Fibroblast of lung (primary cell): ENCODE results near the gene DQX1. TPM values are rescaled to one million over a fixed set of nuclear protein-coding genes. Genes with fewer than 3 reads are reported as not detected.
A peak's percentile ranks its signal among the peaks of the same experiment; 100 is the strongest.

Source experiments
- DNase-seq, 2 donors: peaks; one replicate each; pipeline versions ENCODE4 v3.0.0 to v3.0.0-alpha.2; 2010; ENCODE audit warnings: low read depth in 2 of 2
- H2AFZ ChIP-seq: 2 replicates; pipeline ENCODE4 v1.5.1; 2012; ENCODE audit warnings: low read length, control low read depth, inconsistent platforms
- H3K27ac ChIP-seq: 2 replicates; pipeline ENCODE4 v1.5.1; 2011; ENCODE audit warnings: low read length, control low read depth; ENCODE audit not compliant: insufficient read depth
- H3K27me3 ChIP-seq: 2 replicates; pipeline ENCODE4 v1.5.1; 2011; ENCODE audit warnings: mild to moderate bottlenecking, low read length; ENCODE audit not compliant: control insufficient read depth, insufficient read depth
- H3K36me3 ChIP-seq: 2 replicates; pipeline ENCODE4 v1.5.1; 2011; ENCODE audit warnings: low read length; ENCODE audit not compliant: control insufficient read depth, insufficient read depth
- H3K4me1 ChIP-seq: 2 replicates; pipeline ENCODE4 v1.5.1; 2011; ENCODE audit warnings: low read length; ENCODE audit not compliant: control insufficient read depth, insufficient read depth; ENCODE audit errors: extremely low read depth
- H3K4me2 ChIP-seq: 2 replicates; pipeline ENCODE4 v1.5.1; 2011; ENCODE audit warnings: low read length, control low read depth; ENCODE audit not compliant: insufficient read depth; ENCODE audit errors: extremely low read depth
- H3K4me3 ChIP-seq, 4 experiments: fragments of 200-600 bp in 1 of 4; sonication (generic) in 1 of 4; replicated peaks in 1 of 4; 2 replicates each; pipeline ENCODE4 v1.5.1; 2011 to 2016; ENCODE audit warnings: low read length in 4 of 4, low read depth in 3 of 4, mild to moderate bottlenecking in 3 of 4, control low read depth in 2 of 4, inconsistent platforms in 1 of 4, mixed read lengths in 1 of 4; ENCODE audit not compliant: insufficient read depth in 1 of 4; ENCODE audit errors: control extremely low read depth in 1 of 4
- H3K79me2 ChIP-seq: 2 replicates; pipeline ENCODE4 v1.5.1; 2012; ENCODE audit warnings: mild to moderate bottlenecking, low read length, inconsistent platforms; ENCODE audit not compliant: control insufficient read depth, insufficient read depth
- H3K9ac ChIP-seq: 2 replicates; pipeline ENCODE4 v1.5.1; 2011; ENCODE audit warnings: mild to moderate bottlenecking, low read length, control low read depth; ENCODE audit not compliant: insufficient read depth
- H3K9me3 ChIP-seq: 2 replicates; pipeline ENCODE4 v1.5.1; 2012; ENCODE audit warnings: low read depth, low read length; ENCODE audit not compliant: control insufficient read depth, insufficient read depth
- H4K20me1 ChIP-seq: 2 replicates; pipeline ENCODE4 v1.5.1; 2011; ENCODE audit warnings: low read length; ENCODE audit not compliant: control insufficient read depth, insufficient read depth; ENCODE audit errors: extremely low read depth
- CTCF ChIP-seq, 2 donors: IDR thresholded peaks in 1 of 2; conservative IDR thresholded peaks in 1 of 2; 1 replicate in 1 of 2; 2 replicates in 1 of 2; pipeline ENCODE4 v1.5.1; 2011 to 2012; ENCODE audit warnings: low read length in 2 of 2, control low read depth in 1 of 2, inconsistent platforms in 1 of 2, low read depth in 1 of 2, mild to moderate bottlenecking in 1 of 2
- EZH2 ChIP-seq: IDR thresholded peaks from 2 replicates; pipeline ENCODE4 v1.5.1; 2012; ENCODE audit warnings: low read length, control low read depth, mild to moderate bottlenecking; ENCODE audit errors: missing control alignments
- polyA plus RNA-seq, 2 donors: library from polyadenylated mRNA; depleted of rRNA in 1 of 2; stranded (reverse) in 1 of 2; unstranded in 1 of 2; fragments of >200 nt; gene quantifications; 2 replicates each; pipeline ENCODE4 v1.2.1, GENCODE V29; 2011 to 2012; ENCODE audit warnings: missing spikeins in 1 of 2
- total RNA-seq: library from RNA; depleted of rRNA; stranded (reverse); fragments of >200 nt; gene quantifications from 2 replicates; pipeline ENCODE4 v1.2.1, GENCODE V29; 2014

Gene DQX1
- total and polyA plus RNA-seq, 2 donors (not counting 1 experiment from before 2014, with no cell fraction given) = not detected

GRCh38 chr2:74528600-74529356 lies 2.7 kb upstream of the DQX1 start:
- peaks cover 25% of the 10 kb centered on the region for H3K79me2 ChIP-seq
- H3K9me3 ChIP-seq = no peaks in the 10 kb centered on the region

GRCh38 chr2:74527741-74528140 lies 1.7 kb upstream of the DQX1 start:
- Histone ChIP-seq H3K9ac (no peak overlapping the region), H3K4me1 (peaks cover 7% of the 10 kb centered on the region), H3K9me3 (no peaks in the 10 kb centered on the region), H3K79me2 (peaks cover 25% of the 10 kb centered on the region), H3K4me2 (no peak overlapping the region), H4K20me1 (no peaks in the 10 kb centered on the region), H2AFZ (no peak overlapping the region), H3K27me3 (no peaks in the 10 kb centered on the region), H3K36me3 (peaks cover 18% of the 10 kb centered on the region), H3K27ac (no peak overlapping the region), H3K4me3 (no peak overlapping the region)
- DNase-seq = no peak
- TF ChIP-seq EZH2 (no peak), CTCF (conservative IDR thresholded peaks at IDR 0.05 in 1 of 2, IDR thresholded peaks at IDR 0.05 in 1 of 2; ENCODE audit: low read depth in 1 of 2, low read length in 2 of 2) (no peak)

More at GRCh38 chr2:74528600-74529356, 2.7 kb upstream of the DQX1 start:
- H3K4me2 ChIP-seq = peak overlapping the region; percentile 91
- no peaks in the 10 kb centered on the region for H4K20me1 ChIP-seq
- DNase-seq = no peak
- H3K9ac ChIP-seq = peak overlapping the region; percentile 96
- peaks cover 7% of the 10 kb centered on the region for H3K4me1 ChIP-seq
- H3K4me3 ChIP-seq = peak overlapping the region; percentile 86 to 97 (median 92)
- peaks cover 21% of the 10 kb centered on the region for H3K36me3 ChIP-seq
- H3K27me3 ChIP-seq = no peaks in the 10 kb centered on the region
- peak overlapping the region; percentile 87 for H2AFZ ChIP-seq
- peak overlapping the region; percentile 90 for H3K27ac ChIP-seq
- TF ChIP-seq CTCF (conservative IDR thresholded peaks at IDR 0.05 in 1 of 2, IDR thresholded peaks at IDR 0.05 in 1 of 2; ENCODE audit: low read depth in 1 of 2, low read length in 2 of 2) = no peak
- TF ChIP-seq EZH2 = no peak

- no peak overlapping the region for H3K4me3 ChIP-seq
- H3K36me3 ChIP-seq = peaks cover 18% of the 10 kb centered on the region
- H4K20me1 ChIP-seq = no peaks in the 10 kb centered on the region
- TF ChIP-seq CTCF (conservative IDR thresholded peaks at IDR 0.05 in 1 of 2, IDR thresholded peaks at IDR 0.05 in 1 of 2; ENCODE audit: low read depth in 1 of 2, low read length in 2 of 2) = no peak
- TF ChIP-seq EZH2 = no peak
- H3K79me2 ChIP-seq = peaks cover 25% of the 10 kb centered on the region
- no peaks in the 10 kb centered on the region for H3K27me3 ChIP-seq
- peaks cover 7% of the 10 kb centered on the region for H3K4me1 ChIP-seq
- no peak for DNase-seq
- H2AFZ ChIP-seq = no peak overlapping the region
- H3K4me2 ChIP-seq = no peak overlapping the region
- H3K9ac ChIP-seq = no peak overlapping the region
- H3K27ac ChIP-seq = no peak overlapping the region
- no peaks in the 10 kb centered on the region for H3K9me3 ChIP-seq
Measured at GRCh38 chr2:74526649-74527230, 709 bp upstream of the DQX1 start.
